ENCODE measurements around the gene ZBTB5.
"Not testable (repeated sequence)": the region's sequence is repeated elsewhere in the genome, so short reads cannot be mapped to it uniquely, and the experiment has no call there.

Gene ZBTB5

DNA sequence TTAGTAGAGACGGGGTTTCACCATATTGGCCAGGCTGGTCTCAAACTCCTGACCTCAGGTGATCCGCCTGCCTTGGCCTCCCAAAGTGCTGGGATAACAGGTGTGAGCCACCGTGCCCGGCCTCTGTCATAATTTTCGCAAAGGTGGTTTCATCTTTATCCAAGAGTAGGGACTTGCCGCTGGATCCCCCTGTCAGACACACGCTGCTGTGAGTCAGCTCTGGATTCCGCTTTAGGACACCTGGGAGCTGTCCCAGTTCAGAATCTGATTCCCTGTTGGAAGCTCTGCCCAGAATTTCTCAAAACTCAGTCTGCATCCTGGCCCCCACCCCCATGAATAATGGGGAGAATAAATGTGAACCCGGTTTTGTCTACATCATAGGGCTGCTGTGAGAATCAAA is 60.7 kb downstream of the ZBTB5 start:
- no peak for DNase-seq (ENCODE audit: low spot score)

DNA sequence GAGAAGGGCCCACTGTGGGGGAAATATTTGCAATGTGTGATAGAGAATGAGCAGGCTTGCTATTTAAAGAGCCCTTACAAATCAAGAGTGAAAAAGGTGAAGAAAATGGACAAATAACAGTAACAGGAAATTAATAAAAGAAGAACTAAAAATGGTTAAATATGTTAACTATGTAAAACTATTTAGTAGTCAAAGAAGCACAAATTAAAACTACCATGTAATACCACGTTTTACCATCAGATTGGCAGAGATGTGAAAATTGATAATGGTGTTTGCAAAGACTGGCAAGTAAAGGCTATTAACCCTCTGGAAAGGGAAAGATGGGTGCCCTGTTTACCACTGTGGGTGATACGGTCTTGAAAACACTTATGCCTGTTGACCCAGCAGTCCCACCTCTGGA is 65.9 kb downstream of the ZBTB5 start:
- DNase-seq (ENCODE audit: low spot score), result no peak

DNA sequence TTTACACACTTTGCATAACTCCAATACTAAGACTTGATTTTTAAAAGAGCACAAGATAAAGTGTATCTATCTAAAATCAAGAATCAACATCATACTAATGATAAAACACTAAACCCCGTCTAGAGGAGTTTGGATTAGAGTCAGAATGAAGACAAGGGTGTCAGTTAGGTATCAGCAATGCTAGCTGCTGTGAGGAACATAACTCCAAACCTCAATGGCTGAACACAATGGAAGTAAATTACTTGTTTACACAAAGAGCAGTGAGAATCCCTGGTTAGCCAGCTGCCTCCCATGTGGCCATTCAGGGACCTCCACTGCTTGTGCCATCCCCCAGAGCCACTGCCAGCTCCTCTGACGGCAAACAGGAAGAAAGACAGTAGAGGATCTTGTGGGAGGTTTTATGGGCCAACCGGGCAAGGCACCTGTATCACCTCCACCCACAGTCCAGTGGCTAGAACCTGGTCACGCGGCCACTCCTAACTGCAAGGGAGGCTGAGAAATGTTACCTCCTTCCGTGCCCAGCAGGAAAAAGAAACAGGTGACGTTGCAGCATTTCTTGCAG is 66.7 kb downstream of the ZBTB5 start:
- DNase-seq (ENCODE audit: low spot score), result no peak

DNA sequence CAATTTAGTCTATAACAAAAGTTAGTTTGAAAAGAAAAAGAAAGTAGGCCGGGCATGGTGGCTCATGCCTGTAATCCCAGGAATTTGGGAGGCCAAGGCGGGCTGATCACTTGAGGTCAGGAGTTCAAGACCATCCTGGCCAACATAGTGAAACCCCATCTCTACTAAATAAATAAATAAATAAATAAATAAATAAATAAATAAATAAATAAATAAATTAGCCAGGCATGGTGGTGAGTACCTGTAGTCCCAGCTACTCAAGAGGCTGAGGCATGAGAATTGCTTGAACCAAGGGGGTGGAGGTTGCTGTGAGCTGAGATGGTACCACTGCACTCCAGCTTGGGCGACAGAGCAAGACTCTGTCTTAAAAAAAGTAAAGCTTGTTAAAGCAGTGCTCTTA is 67.3 kb downstream of the ZBTB5 start:
- not testable (repeated sequence) for DNase-seq (ENCODE audit: low spot score)

DNA sequence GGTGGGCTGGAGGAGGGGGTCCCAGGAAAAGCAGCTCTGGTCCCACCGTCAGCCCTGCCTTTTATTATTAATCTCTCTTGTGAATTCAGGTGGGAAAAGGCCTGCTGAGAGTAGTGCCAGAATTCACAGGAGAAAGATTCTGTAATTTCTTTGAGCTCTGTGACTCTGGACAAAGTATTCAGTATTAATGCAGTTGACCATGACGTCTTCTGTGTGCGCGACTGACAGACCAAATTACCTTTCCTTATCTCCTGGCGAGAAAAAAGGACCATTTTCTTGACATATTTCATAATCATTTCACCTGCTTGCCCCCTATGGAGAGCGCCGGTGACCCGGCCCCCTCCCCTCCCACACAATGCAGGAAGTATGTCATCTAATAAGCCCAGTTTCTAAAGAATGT is 69.6 kb downstream of the ZBTB5 start:
- no peak for DNase-seq (ENCODE audit: low spot score)

DNA sequence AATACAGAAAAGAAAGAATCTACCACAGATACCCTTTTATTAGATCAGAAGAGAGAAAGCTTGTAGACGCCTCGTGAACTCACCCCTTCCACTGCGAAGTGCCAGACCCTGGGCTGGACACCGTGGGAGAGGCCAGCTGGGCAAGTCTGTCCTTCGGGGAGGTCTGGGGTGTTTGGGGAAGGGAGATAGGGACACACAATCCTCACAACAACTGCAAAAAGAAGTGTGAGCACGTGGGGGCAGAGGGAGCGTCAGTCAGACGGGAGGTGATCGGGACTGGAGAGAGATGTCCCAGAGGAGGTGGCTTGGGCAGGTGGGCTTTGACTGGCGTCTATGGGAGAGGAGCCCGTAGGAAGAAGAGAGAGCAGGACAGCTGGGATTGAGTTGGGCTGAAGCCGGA is 70.0 kb downstream of the ZBTB5 start:
- DNase-seq (ENCODE audit: low spot score), result no peak

DNA sequence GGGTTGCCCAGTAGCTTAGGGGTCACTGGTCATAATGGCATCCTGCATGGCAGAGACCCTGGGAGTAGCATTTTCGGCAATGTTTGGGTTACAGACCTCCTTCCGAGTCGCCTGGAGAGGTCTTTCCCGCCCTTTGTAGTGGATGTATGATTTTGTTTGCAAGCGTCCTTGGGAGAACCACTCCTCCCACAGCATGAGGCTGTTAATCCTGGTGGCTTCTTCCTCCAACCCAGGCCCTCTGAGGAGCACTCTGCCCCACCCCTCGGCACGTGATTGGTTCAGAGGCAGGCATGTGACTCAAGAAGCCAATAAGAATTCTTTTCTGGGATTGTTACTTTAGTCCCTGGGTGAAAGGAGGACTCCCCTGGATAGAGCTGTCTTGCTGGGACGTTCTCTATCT is 73.0 kb downstream of the ZBTB5 start:
- DNase-seq (ENCODE audit: low spot score), result no peak

DNA sequence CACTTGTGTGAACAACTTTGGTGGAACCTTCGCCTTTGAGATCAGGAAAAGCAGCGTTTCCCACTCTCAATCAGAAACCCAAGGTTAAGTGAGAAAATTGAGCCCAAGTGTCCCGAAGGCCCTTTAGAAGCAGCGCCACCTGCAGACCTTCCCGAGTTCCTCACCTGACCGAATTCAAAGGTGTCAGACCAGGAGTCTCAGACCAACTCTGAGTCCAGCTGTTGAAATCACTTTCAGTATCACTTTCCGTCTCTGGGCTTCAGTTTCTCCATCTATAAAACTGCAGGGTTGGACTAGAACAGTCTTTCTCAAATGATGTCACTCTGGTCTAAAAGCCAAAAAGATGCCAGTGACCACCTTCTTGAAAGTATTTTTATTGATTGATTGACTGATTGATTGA is 74.5 kb downstream of the ZBTB5 start:
- no peak for DNase-seq (ENCODE audit: low spot score)

All from kidney capillary endothelial cell (primary cell).